ENCODE measurements around the gene KDM4B. TPM values are rescaled to one million over a fixed set of nuclear protein-coding genes. Genes with fewer than 3 reads are reported as not detected.

The KDM4B gene
- total and polyA plus RNA-seq, 4 donors = 17.1 to 49.5 (median 24.7) TPM

GRCh38 chr19:4929186-4929585 lies 39.7 kb upstream of the KDM4B start:
- no peak for TF ChIP-seq CTCF (IDR thresholded peaks at IDR 0.05; ENCODE audit: control extremely low read depth, extremely low read depth)
- no peak overlapping the region for H3K27ac ChIP-seq (ENCODE audit: low read depth in 1 of 2, low read length in 1 of 2)
- no peak for ATAC-seq (ENCODE audit: insufficient read depth, low FRiP score)

GRCh38 chr19:4930664-4931063 lies 38.2 kb upstream of the KDM4B start:
- Histone ChIP-seq H3K36me3 (ENCODE audit: control insufficient read depth in 4 of 4, insufficient read depth in 4 of 4, low read length in 4 of 4) (peaks cover 0 to 5% (median 0%) of the 10 kb centered on the region in 4 donors), H3K4me3 (no peak overlapping the region), H3K9ac (ENCODE audit: insufficient read depth in 1 of 2, low read length in 2 of 2) (no peak overlapping the region), H3K9me3 (ENCODE audit: control insufficient read depth in 4 of 4, insufficient read depth in 3 of 4, low read length in 3 of 4) (no peaks in the 10 kb centered on the region), H3K27ac (ENCODE audit: low read depth in 1 of 2, low read length in 1 of 2) (no peak overlapping the region), H3K4me1 (ENCODE audit: control insufficient read depth in 5 of 5, insufficient read depth in 5 of 5, low read length in 5 of 5) (no peaks in the 10 kb centered on the region), H3K27me3 (ENCODE audit: control insufficient read depth in 3 of 3, insufficient read depth in 3 of 3, low read length in 2 of 3) (no peaks in the 10 kb centered on the region)
- 94 to 96% methylated on average over 28 of the region's 28 CpGs for WGBS, 2 donors
- ATAC-seq (ENCODE audit: insufficient read depth, low FRiP score) (no peak), DNase-seq (no peak)
- TF ChIP-seq CTCF (IDR thresholded peaks at IDR 0.05; ENCODE audit: control extremely low read depth, extremely low read depth) = no peak

More at GRCh38 chr19:4929186-4929585, 39.7 kb upstream of the KDM4B start:
- H3K9ac ChIP-seq (ENCODE audit: insufficient read depth in 1 of 2, low read length in 2 of 2) = no peak overlapping the region
- DNase-seq = no peak
- no peak overlapping the region for H3K4me3 ChIP-seq
- H3K9me3 ChIP-seq (ENCODE audit: control insufficient read depth in 4 of 4, insufficient read depth in 3 of 4, low read length in 3 of 4) = no peaks in the 10 kb centered on the region
- H3K36me3 ChIP-seq (ENCODE audit: control insufficient read depth in 4 of 4, insufficient read depth in 4 of 4, low read length in 4 of 4) = peaks cover 0 to 5% (median 0%) of the 10 kb centered on the region in 4 donors
- WGBS, 2 donors = 94 to 98% methylated on average over 22 of the region's 22 CpGs
- no peaks in the 10 kb centered on the region for H3K27me3 ChIP-seq (ENCODE audit: control insufficient read depth in 3 of 3, insufficient read depth in 3 of 3, low read length in 2 of 3)
- no peaks in the 10 kb centered on the region for H3K4me1 ChIP-seq (ENCODE audit: control insufficient read depth in 5 of 5, insufficient read depth in 5 of 5, low read length in 5 of 5)

- Histone ChIP-seq H3K9me3 (ENCODE audit: control insufficient read depth in 4 of 4, insufficient read depth in 3 of 4, low read length in 3 of 4) (no peaks in the 10 kb centered on the region), H3K9ac (ENCODE audit: insufficient read depth in 1 of 2, low read length in 2 of 2) (no peak overlapping the region), H3K36me3 (ENCODE audit: control insufficient read depth in 4 of 4, insufficient read depth in 4 of 4, low read length in 4 of 4) (peaks cover 0 to 5% (median 0%) of the 10 kb centered on the region in 4 donors), H3K4me1 (ENCODE audit: control insufficient read depth in 5 of 5, insufficient read depth in 5 of 5, low read length in 5 of 5) (no peaks in the 10 kb centered on the region), H3K27ac (ENCODE audit: low read depth in 1 of 2, low read length in 1 of 2) (no peak overlapping the region), H3K4me3 (no peak overlapping the region), H3K27me3 (ENCODE audit: control insufficient read depth in 3 of 3, insufficient read depth in 3 of 3, low read length in 2 of 3) (no peaks in the 10 kb centered on the region)
- ATAC-seq (ENCODE audit: insufficient read depth, low FRiP score) = no peak
- no peak for TF ChIP-seq CTCF (IDR thresholded peaks at IDR 0.05; ENCODE audit: control extremely low read depth, extremely low read depth)
- 92 to 97% methylated on average over 27 to 32 of the region's 32 CpGs for WGBS, 2 donors
- no peak for DNase-seq
Observed at GRCh38 chr19:4932711-4933110, 36.2 kb upstream of the KDM4B start.

GRCh38 chr19:4933528-4933927 lies 35.4 kb upstream of the KDM4B start:
- Histone ChIP-seq H3K36me3 (ENCODE audit: control insufficient read depth in 4 of 4, insufficient read depth in 4 of 4, low read length in 4 of 4) (peaks cover 0 to 5% (median 0%) of the 10 kb centered on the region in 4 donors), H3K9me3 (ENCODE audit: control insufficient read depth in 4 of 4, insufficient read depth in 3 of 4, low read length in 3 of 4) (no peaks in the 10 kb centered on the region), H3K27me3 (ENCODE audit: control insufficient read depth in 3 of 3, insufficient read depth in 3 of 3, low read length in 2 of 3) (no peaks in the 10 kb centered on the region), H3K9ac (ENCODE audit: insufficient read depth in 1 of 2, low read length in 2 of 2) (no peak overlapping the region), H3K4me1 (ENCODE audit: control insufficient read depth in 5 of 5, insufficient read depth in 5 of 5, low read length in 5 of 5) (no peaks in the 10 kb centered on the region), H3K4me3 (no peak overlapping the region), H3K27ac (ENCODE audit: low read depth in 1 of 2, low read length in 1 of 2) (no peak overlapping the region)
- DNase-seq = no peak
- WGBS, 2 donors = 51 to 79% methylated on average over 7 of the region's 7 CpGs
- ATAC-seq (ENCODE audit: insufficient read depth, low FRiP score) = no peak
- TF ChIP-seq CTCF (IDR thresholded peaks at IDR 0.05; ENCODE audit: control extremely low read depth, extremely low read depth) = no peak
